Measurements from ENCODE around the gene FUNDC1.
A peak's percentile ranks its signal among the peaks of the same experiment; 100 is the strongest.

Gene FUNDC1

GRCh38 chrX:44480591-44480990 lies 62.1 kb downstream of the FUNDC1 start:
- DNase-seq (ENCODE audit: low spot score) = no peak

DNA sequence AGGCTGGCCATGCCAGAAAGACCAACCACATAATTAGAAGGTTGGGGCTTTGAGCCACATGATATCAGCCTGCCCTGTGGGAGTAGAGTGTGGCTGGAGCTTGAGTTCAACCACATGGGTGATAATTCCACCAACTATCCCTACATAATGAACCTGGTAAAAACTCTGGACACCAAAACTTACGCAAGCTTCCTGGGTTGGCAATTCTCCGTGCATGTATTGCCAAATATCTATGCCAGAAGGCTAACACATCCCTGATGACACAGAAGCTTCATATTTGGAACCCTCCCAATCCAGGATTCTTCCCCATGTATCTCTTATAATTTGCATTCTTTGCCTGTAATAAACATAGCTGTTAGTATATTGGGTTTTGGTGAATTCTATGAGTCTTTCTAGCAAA lies 68.2 kb downstream of the FUNDC1 start:
- peak; percentile 68 for DNase-seq (ENCODE audit: low spot score)
